ENCODE data around the gene CHST15.
"Not testable (repeated sequence)": the region's sequence is repeated elsewhere in the genome, so short reads cannot be mapped to it uniquely, and the experiment has no call there.

Gene CHST15

DNA sequence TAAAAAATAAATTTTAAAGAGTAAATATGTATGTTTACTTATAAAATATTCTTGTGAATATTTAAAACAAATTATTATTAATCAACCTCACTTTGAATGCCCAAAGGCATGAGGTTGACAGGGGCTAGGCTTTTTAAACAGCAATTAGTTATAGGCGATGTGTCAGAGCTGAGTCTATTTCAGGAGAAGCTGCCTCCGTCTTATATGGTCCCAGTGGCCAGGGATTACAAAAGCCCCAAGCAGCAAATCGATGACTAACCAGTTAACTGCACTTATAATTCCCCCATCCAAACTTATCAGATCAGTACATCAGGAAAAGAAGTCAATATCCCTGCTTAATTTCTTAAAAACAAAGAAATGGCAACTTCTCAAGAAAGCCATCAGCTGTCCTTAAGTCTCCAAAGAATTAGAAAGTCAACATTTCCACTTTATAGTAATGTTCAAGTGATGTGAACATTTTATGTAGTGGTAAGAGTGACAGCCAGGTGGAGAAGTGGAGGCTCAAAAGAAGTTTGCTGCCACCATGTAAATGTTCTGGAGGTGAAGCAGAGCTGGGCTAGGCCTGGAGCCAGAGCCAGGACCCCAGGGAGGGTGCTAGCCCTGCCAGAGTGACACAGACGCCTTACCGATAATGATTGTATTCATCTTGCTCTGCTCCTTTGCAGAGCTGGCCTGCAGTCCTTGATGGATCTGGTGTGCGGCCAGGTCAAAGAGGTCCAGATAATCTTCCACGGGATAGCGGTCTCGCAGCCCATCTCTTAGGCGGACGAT is 51.5 kb downstream of the CHST15 start:
- DNase-seq (ENCODE audit: low spot score in 2 of 2): no peak
- in situ Hi-C loops (cut with MboI; ENCODE audit: low sequenced_read_pairs): no loop called here
- Histone ChIP-seq H3K4me1 (no peaks in the 10 kb centered on the region), H3K9me3 (no peaks in the 10 kb centered on the region), H3K36me3 (replicated peaks) (no peaks in the 10 kb centered on the region), H3K27me3 (ENCODE audit: low read depth) (no peaks in the 10 kb centered on the region), H3K4me3 (no peak overlapping the region)

DNA sequence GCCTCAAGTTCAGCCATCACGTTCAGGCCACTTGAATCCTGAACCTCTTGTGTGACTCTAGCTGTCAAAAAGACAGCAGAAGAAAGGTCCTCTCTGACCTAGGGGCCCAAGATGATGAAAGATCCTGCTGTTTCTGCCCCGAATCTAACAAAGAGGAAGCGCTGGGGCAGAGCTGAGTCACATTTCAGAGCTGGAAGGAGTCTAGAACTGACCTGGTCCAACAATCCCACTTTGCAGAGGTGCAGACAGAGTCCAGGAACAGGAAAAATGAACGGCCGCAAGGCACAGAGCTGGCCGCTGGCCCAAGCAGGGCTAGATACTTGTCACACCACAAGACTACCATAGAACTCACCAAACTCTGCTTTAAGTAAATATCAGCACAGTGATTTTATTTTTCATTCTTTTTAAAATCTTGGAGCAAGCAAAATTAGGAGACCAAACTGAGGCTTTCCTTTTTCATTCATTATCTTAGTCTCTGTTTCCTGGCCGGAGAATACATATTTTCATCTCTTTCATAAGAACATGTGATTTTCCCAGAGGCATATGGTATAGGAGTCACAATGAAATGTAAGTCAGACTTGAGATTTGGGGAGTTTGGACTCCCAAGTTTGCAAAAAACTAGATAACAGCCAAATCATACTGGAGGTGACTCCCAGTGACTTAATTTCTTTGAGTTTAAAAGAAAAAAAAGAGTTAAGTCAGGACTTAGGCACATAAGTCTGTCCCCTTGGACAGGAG is 52.8 kb downstream of the CHST15 start:
- H3K36me3 ChIP-seq (replicated peaks): no peaks in the 10 kb centered on the region
- no peak for DNase-seq (ENCODE audit: low spot score in 2 of 2)
- H3K27me3 ChIP-seq (ENCODE audit: low read depth): no peaks in the 10 kb centered on the region
- H3K9me3 ChIP-seq: no peaks in the 10 kb centered on the region
- in situ Hi-C loops (cut with MboI; ENCODE audit: low sequenced_read_pairs): no loop called here
- no peaks in the 10 kb centered on the region for H3K4me1 ChIP-seq
- no peak overlapping the region for H3K4me3 ChIP-seq

DNA sequence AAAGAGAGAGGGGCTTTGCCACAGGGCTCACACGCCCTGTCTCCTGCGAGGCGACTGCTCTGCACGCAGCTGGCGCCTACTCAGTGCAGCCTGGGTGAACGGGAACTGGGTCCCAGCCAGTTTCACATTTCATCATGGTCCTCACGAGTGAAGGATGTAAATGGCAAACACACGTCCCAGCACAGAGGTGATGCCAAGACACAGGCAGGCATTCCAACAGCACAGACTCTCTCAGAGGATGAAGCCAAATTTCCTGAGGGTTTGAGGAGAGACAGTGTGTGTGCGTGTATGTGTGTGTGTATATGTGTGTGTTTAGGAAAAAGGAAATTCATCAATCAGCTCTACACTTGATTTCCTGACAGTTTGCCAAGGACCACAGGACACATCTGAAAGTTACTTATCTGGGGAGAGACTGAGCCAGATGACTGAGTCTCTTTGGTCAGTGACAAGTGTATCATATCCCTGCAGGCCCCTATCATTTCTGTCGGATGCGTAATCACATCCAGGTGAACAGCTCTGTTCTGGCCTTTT is 53.9 kb downstream of the CHST15 start:
- no peak for DNase-seq (ENCODE audit: low spot score in 2 of 2)
- H3K36me3 ChIP-seq (replicated peaks): no peaks in the 10 kb centered on the region
- no peak overlapping the region for H3K4me3 ChIP-seq
- H3K9me3 ChIP-seq: no peaks in the 10 kb centered on the region
- in situ Hi-C loops (cut with MboI; ENCODE audit: low sequenced_read_pairs): no loop called here
- no peaks in the 10 kb centered on the region for H3K4me1 ChIP-seq
- H3K27me3 ChIP-seq (ENCODE audit: low read depth): no peaks in the 10 kb centered on the region

DNA sequence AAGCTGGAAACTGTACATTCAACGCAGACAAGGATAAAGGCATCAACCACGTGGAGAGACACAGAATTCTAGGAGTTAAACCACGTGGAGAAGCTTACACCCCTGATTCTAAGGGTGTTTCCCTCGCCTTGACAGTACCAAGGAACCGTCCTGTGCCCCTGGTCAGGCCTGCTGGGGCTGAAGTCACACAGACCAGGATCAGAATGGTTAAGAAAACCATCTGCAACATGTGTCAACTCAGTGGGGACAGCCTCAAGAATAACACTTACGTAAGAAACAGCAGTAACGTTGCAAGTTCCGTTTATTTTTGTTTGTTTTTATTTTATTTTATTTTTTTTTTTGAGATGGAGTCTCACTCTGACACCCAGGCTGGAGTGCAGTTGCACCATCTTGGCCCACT is 55.6 kb downstream of the CHST15 start:
- no peaks in the 10 kb centered on the region for H3K36me3 ChIP-seq (replicated peaks)
- in situ Hi-C loops (cut with MboI; ENCODE audit: low sequenced_read_pairs): no loop called here
- no peaks in the 10 kb centered on the region for H3K4me1 ChIP-seq
- no peaks in the 10 kb centered on the region for H3K27me3 ChIP-seq (ENCODE audit: low read depth)
- H3K4me3 ChIP-seq: no peak overlapping the region
- no peak for DNase-seq (ENCODE audit: low spot score in 2 of 2)
- no peaks in the 10 kb centered on the region for H3K9me3 ChIP-seq

GRCh38 chr10:124037286-124037685 is 56.1 kb downstream of the CHST15 start:
- no peak for DNase-seq (ENCODE audit: low spot score in 2 of 2)
- in situ Hi-C loops (cut with MboI; ENCODE audit: low sequenced_read_pairs): no loop called here
- Histone ChIP-seq H3K9me3 (no peaks in the 10 kb centered on the region), H3K4me1 (no peaks in the 10 kb centered on the region), H3K27me3 (ENCODE audit: low read depth) (no peaks in the 10 kb centered on the region), H3K36me3 (replicated peaks) (no peaks in the 10 kb centered on the region), H3K4me3 (no peak overlapping the region)

DNA sequence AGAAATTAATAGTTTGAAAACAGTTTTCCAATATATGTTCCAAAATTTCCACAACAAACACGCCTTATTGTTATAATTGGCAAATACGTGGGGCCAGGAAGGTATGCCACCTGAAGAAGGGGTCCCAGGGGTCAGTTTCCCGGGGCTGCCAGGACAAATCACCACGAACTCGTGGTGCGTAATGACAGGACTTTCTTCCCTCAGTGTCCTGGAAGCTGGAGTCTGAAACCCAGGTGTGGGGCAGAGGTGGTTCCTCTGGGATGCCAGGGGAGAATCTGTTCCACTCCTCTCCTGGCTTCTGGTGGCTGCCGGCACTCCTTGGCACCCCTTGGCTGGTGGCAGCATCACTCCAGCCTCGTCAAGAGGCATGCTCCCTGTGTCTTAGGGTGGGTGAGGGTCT is 56.7 kb downstream of the CHST15 start:
- no peak for DNase-seq (ENCODE audit: low spot score in 2 of 2)
- no peaks in the 10 kb centered on the region for H3K27me3 ChIP-seq (ENCODE audit: low read depth)
- in situ Hi-C loops (cut with MboI; ENCODE audit: low sequenced_read_pairs): no loop called here
- no peaks in the 10 kb centered on the region for H3K4me1 ChIP-seq
- no peak overlapping the region for H3K4me3 ChIP-seq
- H3K36me3 ChIP-seq (replicated peaks): no peaks in the 10 kb centered on the region
- H3K9me3 ChIP-seq: no peaks in the 10 kb centered on the region

DNA sequence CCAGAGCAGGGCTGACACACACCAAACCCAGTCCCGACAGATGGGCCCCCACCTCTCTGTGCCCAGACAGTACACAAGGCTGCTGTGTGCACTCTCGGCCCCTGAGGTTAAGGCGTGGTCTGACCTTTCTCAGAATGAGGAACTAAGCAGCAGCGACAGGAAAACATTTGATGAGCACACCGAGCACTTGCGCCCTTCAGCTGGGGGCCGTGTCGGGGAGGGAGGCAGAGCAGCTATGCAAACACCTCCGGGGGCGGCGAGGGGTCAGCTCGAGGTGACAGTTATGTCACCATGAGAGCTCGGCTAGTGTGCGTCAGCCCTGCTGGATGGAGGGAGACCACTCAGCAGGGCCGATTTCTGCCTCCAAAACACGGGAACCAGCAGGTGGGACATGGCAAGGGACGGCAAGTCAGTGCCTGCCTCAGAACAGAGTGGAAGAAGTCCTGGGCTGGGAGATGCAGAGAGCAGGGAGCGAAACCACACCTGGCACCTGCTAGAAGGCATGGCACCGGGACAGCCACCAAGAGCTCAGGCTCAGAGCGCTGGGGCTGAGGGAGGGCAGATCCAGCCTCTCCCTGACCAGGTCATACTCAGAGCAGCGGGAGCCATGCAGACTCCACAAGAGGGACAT is 57.4 kb downstream of the CHST15 start:
- H3K9me3 ChIP-seq: no peaks in the 10 kb centered on the region
- H3K36me3 ChIP-seq (replicated peaks): no peaks in the 10 kb centered on the region
- in situ Hi-C loops (cut with MboI; ENCODE audit: low sequenced_read_pairs): no loop called here
- no peaks in the 10 kb centered on the region for H3K4me1 ChIP-seq
- no peaks in the 10 kb centered on the region for H3K27me3 ChIP-seq (ENCODE audit: low read depth)
- no peak for DNase-seq (ENCODE audit: low spot score in 2 of 2)
- no peak overlapping the region for H3K4me3 ChIP-seq

DNA sequence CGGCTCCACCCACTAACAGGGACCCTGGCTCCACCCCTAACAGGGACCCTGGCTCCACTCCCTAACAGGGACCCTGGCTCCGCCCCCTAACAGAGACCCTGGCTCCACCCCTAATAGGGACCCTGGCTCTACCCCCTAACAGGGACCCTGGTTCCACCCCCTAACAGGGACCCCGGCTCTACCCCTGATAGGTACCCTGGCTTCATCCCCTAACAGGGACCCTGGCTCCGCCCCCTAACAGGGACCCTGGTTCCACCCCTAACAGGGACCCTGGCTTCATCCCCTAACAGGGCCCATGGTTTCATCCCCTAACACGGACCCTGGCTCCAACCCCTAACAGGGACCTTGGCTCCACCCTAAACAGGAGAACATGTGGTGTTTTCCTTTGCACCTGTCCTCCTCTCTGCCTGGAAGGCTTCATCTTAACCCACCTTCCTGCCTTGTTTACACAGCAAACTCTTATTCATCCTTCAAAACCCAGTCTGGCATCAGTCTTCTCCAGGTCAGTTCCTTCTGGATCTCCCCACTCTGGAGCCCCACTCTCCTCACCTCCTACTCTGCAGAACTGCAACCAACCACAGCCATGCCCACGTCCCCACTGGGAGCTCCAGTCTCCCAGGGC is 58.0 kb downstream of the CHST15 start:
- DNase-seq (ENCODE audit: low spot score in 2 of 2): no peak
- H3K36me3 ChIP-seq (replicated peaks): no peaks in the 10 kb centered on the region
- no peaks in the 10 kb centered on the region for H3K9me3 ChIP-seq
- no peak overlapping the region for H3K4me3 ChIP-seq
- in situ Hi-C loops (cut with MboI; ENCODE audit: low sequenced_read_pairs): no loop called here
- no peaks in the 10 kb centered on the region for H3K4me1 ChIP-seq
- no peaks in the 10 kb centered on the region for H3K27me3 ChIP-seq (ENCODE audit: low read depth)

DNA sequence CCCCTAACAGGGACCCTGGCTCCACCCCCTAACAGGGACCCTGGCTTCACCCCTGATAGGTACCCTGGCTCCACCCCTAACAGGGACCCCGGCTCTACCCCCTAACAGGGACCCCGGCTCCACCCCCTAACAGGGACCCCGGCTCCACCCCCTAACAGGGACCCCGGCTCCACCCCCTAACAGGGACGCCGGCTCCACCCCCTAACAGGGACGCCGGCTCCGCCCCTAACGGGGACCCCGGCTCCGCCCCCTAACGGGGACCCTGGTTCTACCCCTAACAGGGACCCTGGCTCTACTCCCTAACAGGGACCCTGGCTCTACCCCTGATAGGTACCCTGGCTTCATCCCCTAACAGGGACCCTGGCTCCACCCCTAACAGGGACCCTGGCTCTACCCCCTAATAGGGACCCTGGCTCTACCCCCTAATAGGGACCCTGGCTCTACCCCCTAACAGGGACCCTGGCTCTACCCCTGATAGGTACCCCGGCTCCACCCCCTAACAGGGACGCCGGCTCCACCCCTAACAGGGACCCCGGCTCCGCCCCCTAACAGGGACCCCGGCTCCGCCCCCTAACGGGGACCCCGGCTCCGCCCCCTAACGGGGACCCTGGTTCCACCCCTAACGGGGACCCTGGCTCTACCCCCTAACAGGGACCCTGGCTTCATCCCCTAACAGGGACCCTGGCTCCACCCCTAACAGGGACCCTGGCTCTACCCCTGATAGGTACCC is 58.7 kb downstream of the CHST15 start:
- H3K9me3 ChIP-seq; H3K4me1 ChIP-seq; H3K4me3 ChIP-seq; DNase-seq (ENCODE audit: low spot score in 2 of 2); in situ Hi-C loops (cut with MboI; ENCODE audit: low sequenced_read_pairs); H3K27me3 ChIP-seq (ENCODE audit: low read depth); H3K36me3 ChIP-seq (replicated peaks): not testable (repeated sequence)

- in situ Hi-C loops (cut with MboI; ENCODE audit: low sequenced_read_pairs): no loop called here
- no peak overlapping the region for H3K4me3 ChIP-seq
- no peaks in the 10 kb centered on the region for H3K27me3 ChIP-seq (ENCODE audit: low read depth)
- no peaks in the 10 kb centered on the region for H3K36me3 ChIP-seq (replicated peaks)
- H3K4me1 ChIP-seq: no peaks in the 10 kb centered on the region
- no peak for DNase-seq (ENCODE audit: low spot score in 2 of 2)
- no peaks in the 10 kb centered on the region for H3K9me3 ChIP-seq
Measured at GRCh38 chr10:124033887-124034218, 59.5 kb downstream of the CHST15 start.

- Histone ChIP-seq H3K36me3 (replicated peaks) (no peaks in the 10 kb centered on the region), H3K4me3 (no peak overlapping the region), H3K4me1 (no peaks in the 10 kb centered on the region), H3K9me3 (no peaks in the 10 kb centered on the region), H3K27me3 (ENCODE audit: low read depth) (no peaks in the 10 kb centered on the region)
- in situ Hi-C loops (cut with MboI; ENCODE audit: low sequenced_read_pairs): no loop called here
- DNase-seq (ENCODE audit: low spot score in 2 of 2): no peak
Measured at GRCh38 chr10:124032971-124033886, 60.2 kb downstream of the CHST15 start.

- Histone ChIP-seq H3K27me3 (ENCODE audit: low read depth) (no peaks in the 10 kb centered on the region), H3K4me1 (no peaks in the 10 kb centered on the region), H3K4me3 (no peak overlapping the region), H3K9me3 (no peaks in the 10 kb centered on the region), H3K36me3 (replicated peaks) (no peaks in the 10 kb centered on the region)
- no peak for DNase-seq (ENCODE audit: low spot score in 2 of 2)
- in situ Hi-C loops (cut with MboI; ENCODE audit: low sequenced_read_pairs): no loop called here
Measured at GRCh38 chr10:124032087-124032935, 61.1 kb downstream of the CHST15 start.
